Stimulated activated naive B cell treated with anti-CD40 and anti-IgM and Interleukin-4, amounts not matched to agents 10 μg/mL and 1 μg/mL and 100 μg/mL, for 72 hours (primary cell): Measurements from ENCODE around the gene CERKL.
"Not testable (repeated sequence)": the region's sequence is repeated elsewhere in the genome, so short reads cannot be mapped to it uniquely, and the experiment has no call there.

Experiments
- ATAC-seq, 2 donors: fragments of 150-1000 bp; cut with Tn5 transposase; replicated peaks; 2 replicates each; pipeline ENCODE4 v1.10.0; 2021; ENCODE audit warnings: moderate library complexity in 1 of 2
- DNase-seq: peaks from one replicate; pipeline ENCODE4 v3.0.0; 2021
- H3K27ac Mint-ChIP-seq: one replicate; pipeline ENCODE4 v1.8.0; 2022; ENCODE audit warnings: mild to moderate bottlenecking, mixed read lengths
- H3K27me3 Mint-ChIP-seq, 2 donors: one replicate each; pipeline ENCODE4 v1.8.0; 2022; ENCODE audit warnings: mixed read lengths in 2 of 2
- H3K36me3 Mint-ChIP-seq, 2 donors: one replicate each; pipeline ENCODE4 v1.8.0; 2022; ENCODE audit warnings: mixed read lengths in 2 of 2, mild to moderate bottlenecking in 1 of 2
- H3K4me1 Mint-ChIP-seq, 2 donors: one replicate each; pipeline ENCODE4 v1.8.0; 2022; ENCODE audit warnings: mixed read lengths in 2 of 2, mild to moderate bottlenecking in 1 of 2
- H3K4me3 Mint-ChIP-seq, 2 donors: one replicate each; pipeline ENCODE4 v1.8.0; 2022; ENCODE audit warnings: mild to moderate bottlenecking in 2 of 2, mixed read lengths in 2 of 2, moderate library complexity in 1 of 2
- H3K9me3 Mint-ChIP-seq, 2 donors: one replicate each; pipeline ENCODE4 v1.8.0; 2022; ENCODE audit warnings: mixed read lengths in 2 of 2, mild to moderate bottlenecking in 1 of 2

Gene CERKL

DNA sequence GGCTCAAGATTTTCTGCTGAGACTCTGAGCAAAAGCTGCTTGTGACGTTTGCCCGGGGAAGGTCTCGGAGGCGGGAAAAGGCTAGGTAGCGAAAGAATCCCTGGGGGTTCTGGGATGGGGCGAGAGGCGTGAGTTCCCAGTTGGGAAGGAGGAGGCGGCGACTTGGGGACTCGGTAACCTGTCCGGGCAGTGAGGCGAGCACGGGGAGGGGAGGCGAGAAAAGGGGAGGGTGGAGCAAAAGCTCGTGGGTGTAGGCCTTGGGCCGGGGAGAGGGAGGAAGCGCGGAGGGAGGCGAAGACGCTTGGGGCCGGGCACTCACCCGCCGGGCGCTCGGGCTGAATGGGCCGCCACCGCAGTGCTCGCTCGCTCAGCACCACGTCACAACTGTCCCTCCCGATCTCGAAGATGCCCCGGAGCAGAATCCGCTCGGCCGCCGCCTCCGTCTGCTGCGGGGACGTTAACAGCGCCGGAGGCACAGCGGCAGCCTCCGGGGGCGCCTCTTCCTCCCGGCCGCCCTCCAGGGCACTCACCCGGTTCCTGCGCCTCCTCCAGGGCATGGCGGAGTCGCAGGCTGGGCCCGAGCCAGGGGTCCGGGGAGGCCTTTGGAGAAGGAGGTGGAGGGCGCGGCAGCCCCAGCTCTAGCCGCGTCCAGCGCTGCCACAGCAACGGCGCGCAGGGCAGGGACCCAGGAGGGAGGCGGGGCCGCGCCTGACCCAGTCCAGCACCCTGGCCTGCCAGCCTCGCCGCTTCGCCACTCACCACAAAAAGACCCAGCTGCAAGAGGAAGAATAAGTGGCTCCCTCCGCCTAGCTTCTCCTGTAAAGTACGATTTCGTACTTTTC is at the start of gene CERKL:
Gene CERKL (minus strand): TSS at position 656 of the 842 bp plus-strand sequence. CDS start 99 bp downstream, at position 557.
- Mint-ChIP-seq H3K36me3 (no peaks in the 10 kb centered on the region), H3K4me3 (peak within 1 kb of the TSS; percentile 88 to 92), H3K27ac (peak within 1 kb of the TSS; percentile 78), H3K9me3 (no peaks in the 10 kb centered on the region), H3K27me3 (peaks cover 47 to 59% of the 10 kb centered on the region in 2 donors), H3K4me1 (peaks cover 10 to 15% of the 10 kb centered on the region in 2 donors)
- peak; percentile 74 to 81 for ATAC-seq
- DNase-seq = peak; percentile 8

- not testable (repeated sequence) for ATAC-seq, H3K36me3 Mint-ChIP-seq, H3K27ac Mint-ChIP-seq, H3K4me1 Mint-ChIP-seq, H3K9me3 Mint-ChIP-seq, DNase-seq, H3K4me3 Mint-ChIP-seq
- peaks cover 10 to 13% of the 10 kb centered on the region in 2 donors for H3K27me3 Mint-ChIP-seq
Measured at GRCh38 chr2:181702519-181702918, 45.6 kb upstream of the CERKL start.

DNA sequence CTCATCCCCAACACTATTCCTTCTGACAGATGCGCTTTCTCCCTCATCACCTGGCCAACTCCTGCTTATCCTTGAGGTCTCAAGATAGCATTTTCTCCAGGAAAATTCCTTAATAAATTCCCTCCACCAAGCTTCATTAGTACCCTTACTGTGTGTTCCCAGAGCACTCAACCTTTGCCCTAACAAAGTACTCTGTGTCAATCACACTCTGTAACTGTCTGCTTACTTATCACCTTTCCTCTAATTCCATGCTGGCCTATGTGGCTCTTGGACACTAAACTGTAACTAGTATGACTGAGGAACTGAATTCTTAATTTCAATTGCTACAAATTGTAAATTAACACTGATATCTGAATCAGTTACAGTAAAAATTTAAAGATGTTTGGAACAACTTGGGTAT is 41.3 kb upstream of the CERKL start:
- ATAC-seq (no peak), DNase-seq (no peak)
- peaks cover 7 to 12% of the 10 kb centered on the region in 2 donors for H3K4me1 Mint-ChIP-seq
- H3K27ac Mint-ChIP-seq = no peak overlapping the region
- no peaks in the 10 kb centered on the region for H3K36me3 Mint-ChIP-seq
- peaks cover 18 to 30% of the 10 kb centered on the region in 2 donors for H3K27me3 Mint-ChIP-seq
- peaks cover 0 to 4% of the 10 kb centered on the region in 2 donors for H3K9me3 Mint-ChIP-seq
- H3K4me3 Mint-ChIP-seq = no peak overlapping the region

GRCh38 chr2:181697571-181697970 is 40.7 kb upstream of the CERKL start:
- H3K4me3 Mint-ChIP-seq = no peak overlapping the region

GRCh38 chr2:181697126-181697525 is 40.2 kb upstream of the CERKL start:
- DNase-seq (no peak), ATAC-seq (peak in 1 of 2 donors; percentile 25)
- Mint-ChIP-seq H3K4me3 (no peak overlapping the region), H3K27ac (no peak overlapping the region), H3K27me3 (peaks cover 18 to 32% of the 10 kb centered on the region in 2 donors), H3K4me1 (peaks cover 7 to 12% of the 10 kb centered on the region in 2 donors), H3K36me3 (no peaks in the 10 kb centered on the region), H3K9me3 (no peaks in the 10 kb centered on the region)

More at GRCh38 chr2:181697571-181697970, 40.7 kb upstream of the CERKL start:
- peaks cover 18 to 32% of the 10 kb centered on the region in 2 donors for H3K27me3 Mint-ChIP-seq
- DNase-seq = no peak
- peaks cover 7 to 12% of the 10 kb centered on the region in 2 donors for H3K4me1 Mint-ChIP-seq
- no peaks in the 10 kb centered on the region for H3K36me3 Mint-ChIP-seq
- H3K9me3 Mint-ChIP-seq = peaks cover 0 to 2% of the 10 kb centered on the region in 2 donors
- peak in 1 of 2 donors; percentile 50 for ATAC-seq
- H3K27ac Mint-ChIP-seq = no peak overlapping the region

GRCh38 chr2:181694271-181694670 is 37.4 kb upstream of the CERKL start:
- H3K9me3 Mint-ChIP-seq = peaks cover 0 to 3% of the 10 kb centered on the region in 2 donors
- H3K4me1 Mint-ChIP-seq = peaks cover 7 to 12% of the 10 kb centered on the region in 2 donors
- peaks cover 31 to 42% of the 10 kb centered on the region in 2 donors for H3K27me3 Mint-ChIP-seq
- H3K27ac Mint-ChIP-seq = no peak overlapping the region
- no peak for DNase-seq
- ATAC-seq = no peak
- no peak overlapping the region for H3K4me3 Mint-ChIP-seq
- H3K36me3 Mint-ChIP-seq = no peaks in the 10 kb centered on the region

- H3K27me3 Mint-ChIP-seq = peaks cover 35 to 53% of the 10 kb centered on the region in 2 donors
- H3K4me1 Mint-ChIP-seq = no peaks in the 10 kb centered on the region
- DNase-seq (no peak), ATAC-seq (no peak)
- peaks cover 0 to 3% of the 10 kb centered on the region in 2 donors for H3K9me3 Mint-ChIP-seq
- no peaks in the 10 kb centered on the region for H3K36me3 Mint-ChIP-seq
- H3K4me3 Mint-ChIP-seq = no peak overlapping the region
- H3K27ac Mint-ChIP-seq = peak overlapping the region; percentile 3
Measured at GRCh38 chr2:181690860-181691259, 34.0 kb upstream of the CERKL start.

DNA sequence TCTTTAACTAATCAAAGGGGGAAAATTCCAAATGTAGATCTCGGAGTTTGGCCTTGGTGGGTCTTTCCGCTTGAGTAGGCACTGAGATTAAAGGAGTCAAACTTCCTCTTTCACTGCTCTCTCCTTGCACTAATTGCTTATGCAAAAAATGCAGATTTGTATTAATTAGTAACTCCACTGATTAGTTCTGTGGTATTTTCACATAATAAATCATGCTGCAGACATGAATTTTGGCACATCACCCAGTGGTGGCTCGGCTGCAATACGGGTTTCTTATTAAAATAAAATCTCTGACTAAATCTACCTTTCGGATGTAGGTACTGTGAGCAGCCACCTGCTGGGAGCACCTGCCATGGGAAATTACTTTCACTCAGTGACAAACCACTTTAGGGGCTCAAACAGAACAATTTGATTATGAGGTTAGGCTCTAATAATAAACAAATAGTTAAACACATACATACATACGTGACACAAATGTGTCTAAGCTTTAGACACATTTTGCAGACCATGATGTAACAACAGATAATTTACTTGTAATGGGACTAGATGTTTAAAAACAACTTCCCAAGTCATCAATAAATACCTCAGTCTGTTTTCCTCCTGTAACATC is 29.8 kb upstream of the CERKL start:
- Mint-ChIP-seq H3K27ac (no peak overlapping the region), H3K36me3 (peaks cover 0 to 5% of the 10 kb centered on the region in 2 donors), H3K27me3 (peaks cover 66 to 81% of the 10 kb centered on the region in 2 donors), H3K9me3 (peaks cover 0 to 3% of the 10 kb centered on the region in 2 donors), H3K4me3 (no peak overlapping the region), H3K4me1 (peaks cover 27 to 41% of the 10 kb centered on the region in 2 donors)
- no peak for DNase-seq
- ATAC-seq = no peak

GRCh38 chr2:181685150-181685688 is 28.3 kb upstream of the CERKL start:
- ATAC-seq = no peak
- Mint-ChIP-seq H3K27me3 (peaks cover 73 to 88% of the 10 kb centered on the region in 2 donors), H3K9me3 (peaks cover 0 to 2% of the 10 kb centered on the region in 2 donors), H3K27ac (no peak overlapping the region), H3K4me1 (peaks cover 35 to 56% of the 10 kb centered on the region in 2 donors), H3K36me3 (peaks cover 0 to 5% of the 10 kb centered on the region in 2 donors), H3K4me3 (peak overlapping the region in 1 of 2 donors; percentile 23)
- DNase-seq = no peak

- Mint-ChIP-seq H3K36me3 (peaks cover 0 to 7% of the 10 kb centered on the region in 2 donors), H3K9me3 (peaks cover 0 to 2% of the 10 kb centered on the region in 2 donors), H3K27me3 (peaks cover 74 to 90% of the 10 kb centered on the region in 2 donors), H3K27ac (no peak overlapping the region), H3K4me1 (peaks cover 36 to 59% of the 10 kb centered on the region in 2 donors), H3K4me3 (peak overlapping the region; percentile 9 to 27)
- DNase-seq (no peak), ATAC-seq (no peak)
Measured at GRCh38 chr2:181684454-181685149, 27.7 kb upstream of the CERKL start.

DNA sequence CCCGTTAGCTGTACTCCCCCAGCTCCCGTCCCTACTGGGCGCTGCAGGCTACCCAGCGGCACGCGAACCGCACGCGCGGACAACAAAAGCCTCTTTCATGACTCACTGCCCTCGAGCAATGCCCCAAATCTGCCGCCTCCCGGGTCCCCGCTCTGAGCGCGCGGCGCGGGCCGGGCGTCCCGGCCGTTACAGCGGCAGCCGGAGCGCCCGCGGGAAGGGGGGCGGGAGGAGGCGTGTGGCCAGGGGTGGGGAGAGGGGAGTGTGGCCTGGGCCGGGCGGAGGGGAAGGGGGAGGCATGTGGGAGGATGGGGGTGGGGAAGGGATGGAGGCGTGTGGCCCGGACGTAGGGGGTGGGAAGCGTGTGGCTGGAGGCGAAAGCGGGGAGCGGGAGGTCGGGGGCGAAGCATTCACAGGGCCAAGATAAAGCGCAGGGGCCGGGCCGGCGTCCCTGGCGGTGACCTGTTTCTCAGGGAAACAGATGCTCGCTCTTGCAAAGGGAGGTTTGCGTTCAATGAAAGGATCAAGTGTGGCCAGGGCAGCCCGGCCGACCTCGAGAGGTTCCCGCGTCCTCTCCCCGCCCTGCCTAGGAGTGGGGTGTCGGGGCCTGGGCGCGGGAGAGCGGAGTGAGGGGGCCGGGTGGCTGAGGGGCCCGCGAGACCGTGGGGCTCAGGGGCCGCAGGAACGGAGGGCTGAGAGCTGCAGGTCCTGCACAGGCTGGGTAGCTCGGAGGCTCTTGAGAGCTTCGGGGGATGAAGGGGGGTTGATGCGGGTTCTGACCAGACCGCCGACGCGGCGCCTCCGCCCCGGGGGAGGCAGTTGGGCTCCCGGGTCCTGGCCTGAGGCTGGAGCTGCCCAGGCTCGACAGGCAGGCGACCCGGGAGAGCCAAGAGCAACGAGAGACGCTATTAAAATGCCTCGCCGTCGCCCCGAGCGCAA is 26.9 kb upstream of the CERKL start:
- Mint-ChIP-seq H3K4me3 (peak overlapping the region; percentile 69 to 74), H3K36me3 (peaks cover 0 to 12% of the 10 kb centered on the region in 2 donors), H3K9me3 (peaks cover 0 to 4% of the 10 kb centered on the region in 2 donors), H3K4me1 (peaks cover 38 to 67% of the 10 kb centered on the region in 2 donors), H3K27ac (peak overlapping the region; percentile 73), H3K27me3 (peaks cover 76 to 90% of the 10 kb centered on the region in 2 donors)
- no peak for ATAC-seq
- DNase-seq = no peak

- peaks cover 44 to 73% of the 10 kb centered on the region in 2 donors for H3K4me1 Mint-ChIP-seq
- H3K27ac Mint-ChIP-seq = peak overlapping the region; percentile 73
- H3K9me3 Mint-ChIP-seq = peaks cover 4 to 8% of the 10 kb centered on the region in 2 donors
- DNase-seq = no peak
- peaks cover 2 to 17% of the 10 kb centered on the region in 2 donors for H3K36me3 Mint-ChIP-seq
- peak overlapping the region; percentile 69 to 74 for H3K4me3 Mint-ChIP-seq
- peaks cover 84 to 91% of the 10 kb centered on the region in 2 donors for H3K27me3 Mint-ChIP-seq
- peak in 1 of 2 donors; percentile 14 for ATAC-seq
Measured at GRCh38 chr2:181682795-181683517, 26.1 kb upstream of the CERKL start.
